Natural killer cell treated with Interleukin-12 subunit alpha and Interleukin-12 subunit beta and Interleukin-15 and Interleukin-18, amount 100 ng/mL, for 72 hours (primary cell): ENCODE measurements around the gene MDFI. TPM values are rescaled to one million over a fixed set of nuclear protein-coding genes. Genes with fewer than 3 reads are reported as not detected.
A peak's percentile ranks its signal among the peaks of the same experiment; 100 is the strongest.

ENCODE experiments used
- ATAC-seq, 2 donors: fragments of 150-1000 bp; cut with Tn5 transposase in 1 of 2; sonication (Bioruptor Pico), chemical (Tn5 transposase) in 1 of 2; 2 replicates each; pipeline ENCODE4 v1.10.0; 2021
- DNase-seq: peaks from one replicate; pipeline ENCODE4 v3.0.0; 2022; ENCODE audit warnings: low spot score
- H3K27ac Mint-ChIP-seq, 2 donors: 1 replicate in 1 of 2; 2 replicates in 1 of 2; pipeline ENCODE4 v1.8.0; 2022; ENCODE audit warnings: mixed read lengths in 2 of 2, mild to moderate bottlenecking in 1 of 2, moderate library complexity in 1 of 2
- H3K27me3 Mint-ChIP-seq, 2 donors: 1 replicate in 1 of 2; 2 replicates in 1 of 2; pipeline ENCODE4 v1.8.0; 2022; ENCODE audit warnings: mixed read lengths in 2 of 2
- H3K36me3 Mint-ChIP-seq: one replicate; pipeline ENCODE4 v1.8.0; 2022; ENCODE audit warnings: mixed read lengths
- H3K4me1 Mint-ChIP-seq, 2 donors: 1 replicate in 1 of 2; 2 replicates in 1 of 2; pipeline ENCODE4 v1.8.0; 2022; ENCODE audit warnings: low read depth in 2 of 2, mixed read lengths in 2 of 2, mild to moderate bottlenecking in 1 of 2
- H3K4me3 Mint-ChIP-seq: one replicate; pipeline ENCODE4 v1.8.0; 2022; ENCODE audit warnings: mixed read lengths
- H3K9me3 Mint-ChIP-seq: 2 replicates; pipeline ENCODE4 v1.8.0; 2022; ENCODE audit warnings: mixed read lengths
- total RNA-seq, 2 donors: library from RNA; stranded (reverse); gene quantifications; one replicate each; pipeline ENCODE4 v1.2.3, GENCODE V29; 2022

Gene MDFI
- total RNA-seq, 2 donors from 2014 or later: not detected

DNA sequence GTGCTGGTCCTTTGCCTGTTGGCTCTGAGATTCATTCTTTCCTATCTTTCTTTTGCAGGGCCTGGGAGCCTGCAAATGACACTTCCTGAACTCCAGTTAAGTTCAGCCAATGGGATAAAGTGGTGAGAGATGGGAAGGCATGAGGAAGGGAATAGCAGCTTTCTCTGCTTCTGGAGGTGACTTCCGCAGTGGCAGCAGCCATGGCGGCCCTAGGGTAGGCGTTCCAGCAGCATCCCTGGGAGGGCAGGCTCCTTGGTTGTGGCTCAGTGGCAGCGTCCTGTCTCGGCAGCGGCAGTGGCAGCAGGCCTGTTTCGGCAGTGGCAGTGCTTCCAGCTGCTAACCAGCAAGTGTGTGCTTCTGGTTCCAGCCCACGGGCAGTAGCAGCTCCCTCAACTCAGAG lies 7.3 kb upstream of the MDFI start:
- Mint-ChIP-seq H3K36me3 (no peaks in the 10 kb centered on the region), H3K9me3 (no peaks in the 10 kb centered on the region), H3K4me3 (no peak overlapping the region), H3K27me3 (peaks cover 8 to 20% of the 10 kb centered on the region in 2 donors), H3K4me1 (peaks cover under 1 to 9% of the 10 kb centered on the region in 2 donors), H3K27ac (no peak overlapping the region)
- DNase-seq: no peak
- no peak for ATAC-seq

DNA sequence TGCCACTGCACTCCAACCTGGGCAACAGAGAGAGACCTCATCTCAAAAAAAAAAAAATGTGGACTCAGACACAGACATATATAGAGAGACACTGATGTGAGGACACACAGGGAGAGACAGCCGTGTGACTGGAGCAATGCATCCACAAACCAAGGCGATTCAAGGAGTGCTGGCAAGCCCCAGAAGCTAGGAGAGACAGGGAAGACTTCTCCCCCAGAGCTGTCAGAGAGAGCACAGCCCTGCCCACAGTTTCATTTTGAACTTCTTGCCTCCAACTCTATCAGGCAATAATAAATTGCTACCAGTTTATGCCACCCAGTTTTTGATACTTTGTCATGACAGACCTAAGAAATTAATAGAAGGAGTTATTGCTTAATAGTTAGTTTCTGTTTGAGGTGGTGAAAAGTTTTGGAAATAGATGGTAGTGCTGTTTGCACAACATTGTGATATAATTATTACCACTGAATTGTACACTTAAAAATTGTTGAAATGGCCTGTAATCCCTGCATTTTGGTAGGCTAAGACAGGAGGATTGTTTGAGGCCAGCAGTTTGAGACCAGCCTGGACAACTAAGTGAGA lies 5.1 kb upstream of the MDFI start:
- peaks cover 21 to 26% of the 10 kb centered on the region in 2 donors for H3K27me3 Mint-ChIP-seq
- no peak overlapping the region for H3K27ac Mint-ChIP-seq
- ATAC-seq: no peak
- H3K36me3 Mint-ChIP-seq: no peaks in the 10 kb centered on the region
- no peak overlapping the region for H3K4me3 Mint-ChIP-seq
- H3K9me3 Mint-ChIP-seq: no peaks in the 10 kb centered on the region
- DNase-seq: no peak
- H3K4me1 Mint-ChIP-seq: peaks cover 0 to 13% of the 10 kb centered on the region in 2 donors

DNA sequence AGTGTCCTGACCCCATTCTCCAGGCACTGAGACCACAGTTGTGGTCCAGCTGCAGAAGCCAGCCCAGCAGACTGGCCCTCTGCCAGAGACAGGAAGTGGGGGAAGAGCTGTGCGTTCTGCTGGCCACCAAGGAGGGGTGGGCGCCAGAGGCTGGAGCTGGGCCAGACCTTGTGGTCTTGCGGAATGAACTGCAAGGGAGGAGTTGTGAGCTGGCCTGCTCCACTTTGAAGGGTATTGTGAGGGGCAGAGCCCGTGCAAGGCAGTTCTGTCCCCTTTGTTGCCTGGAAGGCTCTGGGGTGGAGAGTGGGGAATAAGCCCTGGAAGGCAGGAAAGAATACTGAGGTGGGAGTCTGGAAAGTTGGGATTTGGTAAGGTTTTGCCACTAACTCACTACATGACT lies 3.6 kb upstream of the MDFI start:
- Mint-ChIP-seq H3K4me1 (peaks cover 0 to 13% of the 10 kb centered on the region in 2 donors), H3K36me3 (no peaks in the 10 kb centered on the region), H3K4me3 (no peak overlapping the region), H3K9me3 (no peaks in the 10 kb centered on the region), H3K27ac (no peak overlapping the region), H3K27me3 (peaks cover 28 to 32% of the 10 kb centered on the region in 2 donors)
- no peak for ATAC-seq
- DNase-seq: no peak

DNA sequence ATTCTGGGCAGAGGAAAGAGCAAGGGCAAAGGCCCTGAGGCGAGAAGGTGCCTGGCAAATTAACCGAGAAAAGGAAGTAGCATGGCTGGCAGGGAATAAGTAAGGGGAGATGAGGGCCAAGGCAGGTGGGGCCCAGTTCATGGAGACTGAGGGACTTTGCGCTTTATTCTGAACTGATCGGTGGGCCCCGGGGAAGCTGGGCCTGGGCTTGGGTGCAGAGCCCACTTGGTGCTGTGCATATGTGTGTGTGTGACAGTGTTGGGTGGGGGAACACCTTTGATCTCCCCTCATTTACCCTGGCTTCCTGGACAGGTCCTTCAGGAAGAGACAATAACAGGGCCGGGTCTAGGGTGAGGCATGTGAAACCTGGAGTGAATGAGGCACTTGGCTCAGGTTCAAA lies 2.9 kb upstream of the MDFI start:
- no peak for ATAC-seq
- H3K4me1 Mint-ChIP-seq: peaks cover 0 to 13% of the 10 kb centered on the region in 2 donors
- DNase-seq: no peak
- no peak overlapping the region for H3K4me3 Mint-ChIP-seq
- no peaks in the 10 kb centered on the region for H3K36me3 Mint-ChIP-seq
- peaks cover 34 to 38% of the 10 kb centered on the region in 2 donors for H3K27me3 Mint-ChIP-seq
- H3K27ac Mint-ChIP-seq: no peak overlapping the region
- no peaks in the 10 kb centered on the region for H3K9me3 Mint-ChIP-seq

DNA sequence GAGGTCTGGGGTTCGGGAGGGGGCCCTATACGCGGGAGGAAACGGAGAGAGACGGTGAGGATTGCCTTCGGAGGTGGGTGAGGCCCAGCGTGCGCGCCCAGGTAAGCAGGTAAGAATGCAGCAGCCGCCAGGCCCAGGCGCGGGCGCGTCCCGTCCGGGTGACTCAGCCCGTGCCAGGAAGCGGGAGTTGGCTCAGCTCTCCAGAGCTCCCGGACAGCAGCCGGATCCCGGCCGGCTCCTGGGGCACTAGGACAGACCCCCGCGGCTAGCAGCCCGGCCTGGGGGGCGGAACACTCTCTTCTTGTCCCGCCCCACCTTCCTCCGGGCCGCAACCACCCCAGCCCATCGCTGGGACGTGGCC lies 1.5 kb upstream of the MDFI start:
- Mint-ChIP-seq H3K4me1 (peaks cover 0 to 13% of the 10 kb centered on the region in 2 donors), H3K27me3 (peaks cover 35 to 44% of the 10 kb centered on the region in 2 donors)
- no peak for ATAC-seq

DNA sequence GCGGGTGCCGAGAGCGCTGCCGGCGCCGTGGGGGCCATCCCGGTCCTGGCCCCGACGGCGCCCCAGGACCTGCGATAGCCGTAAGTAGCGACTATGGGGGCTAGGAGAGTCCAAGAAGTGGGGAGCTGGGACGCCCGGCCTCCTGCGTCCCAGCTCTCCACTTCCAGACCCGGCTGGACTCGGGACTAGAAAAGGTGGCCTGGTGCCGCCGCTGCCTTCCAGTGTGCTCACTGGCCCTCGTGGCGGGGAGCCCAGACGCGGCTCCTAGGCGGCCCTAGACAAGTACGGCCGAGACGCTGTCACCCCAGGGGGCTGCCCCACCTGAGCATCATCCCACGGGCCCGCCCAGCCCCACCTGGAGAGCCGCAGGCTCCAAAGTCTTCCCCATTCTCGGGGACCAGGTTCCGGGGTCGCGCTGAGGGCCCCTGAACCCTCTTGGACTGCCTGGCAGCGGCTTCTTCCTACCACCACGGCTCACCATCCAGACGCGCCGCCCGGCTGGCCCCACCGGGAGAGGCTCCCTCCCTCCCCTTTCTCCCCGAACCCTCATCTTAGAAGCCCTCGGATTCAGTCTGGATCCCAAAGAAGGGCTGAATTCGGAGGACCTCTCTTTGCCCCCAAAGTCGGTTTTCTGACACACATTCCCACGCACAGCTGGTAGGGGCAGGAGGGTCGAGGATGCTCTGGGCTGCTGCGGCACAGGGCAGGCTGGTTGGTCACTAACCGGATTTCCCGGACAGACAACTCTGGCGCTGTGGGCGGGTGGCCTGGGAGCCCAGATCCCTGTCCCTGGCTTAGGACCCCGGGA lies 870 bp upstream of the MDFI start:
- ATAC-seq (no peak), DNase-seq (no peak)
- H3K27me3 Mint-ChIP-seq: peaks cover 32 to 46% of the 10 kb centered on the region in 2 donors
- H3K9me3 Mint-ChIP-seq: no peaks in the 10 kb centered on the region
- no peaks in the 10 kb centered on the region for H3K36me3 Mint-ChIP-seq
- H3K4me1 Mint-ChIP-seq: peaks cover 0 to 13% of the 10 kb centered on the region in 2 donors
- H3K27ac Mint-ChIP-seq: no peak overlapping the region
- peak overlapping the region; percentile 41 for H3K4me3 Mint-ChIP-seq

More for the DNA sequence above, 1.5 kb upstream of the MDFI start:
- no peaks in the 10 kb centered on the region for H3K36me3 Mint-ChIP-seq
- no peak overlapping the region for H3K4me3 Mint-ChIP-seq
- no peaks in the 10 kb centered on the region for H3K9me3 Mint-ChIP-seq
- no peak overlapping the region for H3K27ac Mint-ChIP-seq
- no peak for DNase-seq

DNA sequence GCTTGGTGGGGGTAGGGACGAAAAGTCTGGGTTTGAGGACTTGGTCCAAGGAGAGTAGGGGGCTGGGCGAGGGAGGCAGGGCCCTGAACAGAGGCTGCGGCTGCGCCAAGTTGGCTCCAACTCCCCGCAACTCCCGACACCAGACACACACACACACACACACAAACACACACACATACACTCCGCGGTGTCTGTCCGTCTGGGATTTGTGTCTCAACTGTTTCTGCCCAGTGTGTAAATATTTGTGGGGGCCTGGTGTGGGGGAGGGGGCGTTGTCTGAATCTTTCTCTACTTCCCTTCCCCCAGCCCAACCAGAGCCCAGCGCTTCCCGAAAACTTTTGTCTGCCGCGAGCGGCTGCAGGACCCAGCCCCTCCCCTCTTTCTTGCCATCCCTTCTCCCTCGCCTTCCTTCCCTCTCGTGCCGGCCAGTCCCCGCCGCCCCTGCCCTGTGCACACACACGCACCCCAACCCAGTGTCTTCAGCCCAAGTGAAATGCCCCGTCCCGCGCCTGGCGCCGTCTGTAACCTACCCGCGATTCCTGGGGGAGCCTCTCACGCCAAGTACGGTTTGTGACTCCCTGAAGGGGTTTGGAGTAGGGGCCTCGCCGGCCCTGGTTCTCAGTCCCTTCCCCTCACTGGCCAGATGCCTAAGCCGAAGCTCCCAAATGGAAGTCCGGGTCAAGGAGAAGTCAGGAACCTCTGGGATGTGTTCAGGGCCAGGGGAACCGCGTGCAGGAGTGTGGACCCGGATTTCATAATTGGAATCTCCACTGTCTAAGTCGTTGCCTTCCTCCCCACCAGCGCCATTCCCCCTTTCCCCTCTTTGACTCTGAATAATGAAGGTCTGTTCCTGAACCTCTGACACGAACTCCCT lies 904 bp downstream of the MDFI start:
- peaks cover 35 to 56% of the 10 kb centered on the region in 2 donors for H3K27me3 Mint-ChIP-seq
- H3K36me3 Mint-ChIP-seq: no peaks in the 10 kb centered on the region
- H3K27ac Mint-ChIP-seq: no peak overlapping the region
- DNase-seq: no peak
- ATAC-seq: no peak
- H3K4me3 Mint-ChIP-seq: no peak overlapping the region
- H3K4me1 Mint-ChIP-seq: peaks cover 0 to 11% of the 10 kb centered on the region in 2 donors
- no peaks in the 10 kb centered on the region for H3K9me3 Mint-ChIP-seq

DNA sequence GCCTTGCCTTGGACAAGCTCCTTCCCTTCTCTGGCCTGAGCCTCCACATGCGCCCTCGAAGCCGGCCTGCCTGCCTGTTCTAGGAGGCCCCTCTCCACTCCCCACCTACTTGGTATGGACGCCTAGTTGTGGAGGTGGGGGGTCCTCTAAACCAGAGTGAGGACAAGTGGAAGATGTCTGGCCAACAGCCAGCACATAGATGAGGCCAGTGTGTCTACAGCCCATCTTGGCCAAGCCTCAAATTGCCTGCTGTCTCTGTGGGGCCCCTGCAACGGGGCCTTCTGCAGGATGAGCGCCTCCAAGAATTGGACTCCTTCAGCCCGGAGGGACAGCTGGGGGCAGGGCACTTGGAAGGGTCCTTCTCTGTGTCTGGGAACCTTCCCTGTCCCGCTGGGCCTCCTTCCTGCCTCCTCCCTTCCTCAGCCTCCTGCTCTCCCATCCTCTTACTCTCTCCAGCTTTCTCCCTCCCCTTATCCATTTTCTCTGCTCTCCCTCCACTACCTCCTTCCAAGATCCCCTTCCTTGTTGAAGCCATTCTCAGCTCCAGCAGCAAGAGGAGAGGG lies 1.6 kb downstream of the MDFI start:
- no peak for ATAC-seq
- H3K27me3 Mint-ChIP-seq: peaks cover 35 to 59% of the 10 kb centered on the region in 2 donors
- H3K4me3 Mint-ChIP-seq: no peak overlapping the region

DNA sequence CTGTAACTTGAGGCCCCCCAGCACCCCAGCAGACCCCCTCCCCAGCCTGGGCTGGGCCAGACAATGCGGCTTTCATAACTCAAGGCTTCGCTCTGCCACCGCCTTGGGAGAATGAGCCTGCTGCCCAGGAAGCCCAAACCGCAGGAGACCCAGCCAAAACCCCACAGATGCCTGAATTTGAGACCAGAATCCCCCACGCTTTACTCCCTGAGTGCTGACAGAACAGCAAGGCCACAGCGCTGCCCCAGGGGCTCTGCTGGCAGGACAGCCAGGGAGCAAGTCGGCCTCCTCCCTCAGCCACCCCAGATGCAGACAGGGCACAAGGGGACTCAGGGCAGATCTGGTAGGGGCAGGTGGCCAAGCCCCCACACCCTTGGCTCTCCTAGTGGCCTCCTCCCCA lies 2.2 kb downstream of the MDFI start:
- no peaks in the 10 kb centered on the region for H3K9me3 Mint-ChIP-seq
- H3K4me1 Mint-ChIP-seq: peaks cover 0 to 3% of the 10 kb centered on the region in 2 donors
- ATAC-seq (no peak), DNase-seq (no peak)
- H3K36me3 Mint-ChIP-seq: no peaks in the 10 kb centered on the region
- no peak overlapping the region for H3K27ac Mint-ChIP-seq
- peaks cover 33 to 59% of the 10 kb centered on the region in 2 donors for H3K27me3 Mint-ChIP-seq
- H3K4me3 Mint-ChIP-seq: no peak overlapping the region

More for the DNA sequence above, 1.6 kb downstream of the MDFI start:
- Mint-ChIP-seq H3K36me3 (no peaks in the 10 kb centered on the region), H3K9me3 (no peaks in the 10 kb centered on the region), H3K4me1 (peaks cover 0 to 6% of the 10 kb centered on the region in 2 donors), H3K27ac (no peak overlapping the region)
- DNase-seq: no peak

DNA sequence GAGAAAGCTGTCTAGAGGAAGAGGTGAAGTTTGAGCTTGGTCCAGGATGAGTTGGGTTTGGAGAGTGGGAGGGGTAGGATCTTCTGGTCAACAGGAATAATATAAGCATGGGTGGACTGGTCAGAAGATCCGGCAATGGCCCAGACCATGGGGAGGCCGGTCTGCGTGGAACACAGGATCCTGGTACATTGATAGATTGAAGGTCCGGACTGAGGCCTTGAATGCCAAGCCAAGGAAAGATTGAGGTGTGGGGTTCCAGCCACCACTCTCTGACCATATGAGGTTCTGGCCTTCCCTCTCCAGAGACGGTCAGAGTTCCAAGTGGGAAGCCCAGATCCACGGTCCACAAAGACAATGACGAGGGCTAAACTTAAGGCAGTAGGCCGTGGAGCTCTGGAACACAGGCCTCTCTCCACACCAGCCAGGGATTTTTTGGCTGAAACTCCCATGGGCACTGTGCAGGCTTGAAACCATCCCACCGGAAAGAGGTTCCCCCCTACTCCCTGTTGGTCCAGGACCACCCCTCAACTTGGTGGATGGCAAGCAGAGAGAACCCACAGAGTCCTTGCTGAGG lies 3.2 kb downstream of the MDFI start:
- ATAC-seq: no peak
- H3K36me3 Mint-ChIP-seq: no peaks in the 10 kb centered on the region

DNA sequence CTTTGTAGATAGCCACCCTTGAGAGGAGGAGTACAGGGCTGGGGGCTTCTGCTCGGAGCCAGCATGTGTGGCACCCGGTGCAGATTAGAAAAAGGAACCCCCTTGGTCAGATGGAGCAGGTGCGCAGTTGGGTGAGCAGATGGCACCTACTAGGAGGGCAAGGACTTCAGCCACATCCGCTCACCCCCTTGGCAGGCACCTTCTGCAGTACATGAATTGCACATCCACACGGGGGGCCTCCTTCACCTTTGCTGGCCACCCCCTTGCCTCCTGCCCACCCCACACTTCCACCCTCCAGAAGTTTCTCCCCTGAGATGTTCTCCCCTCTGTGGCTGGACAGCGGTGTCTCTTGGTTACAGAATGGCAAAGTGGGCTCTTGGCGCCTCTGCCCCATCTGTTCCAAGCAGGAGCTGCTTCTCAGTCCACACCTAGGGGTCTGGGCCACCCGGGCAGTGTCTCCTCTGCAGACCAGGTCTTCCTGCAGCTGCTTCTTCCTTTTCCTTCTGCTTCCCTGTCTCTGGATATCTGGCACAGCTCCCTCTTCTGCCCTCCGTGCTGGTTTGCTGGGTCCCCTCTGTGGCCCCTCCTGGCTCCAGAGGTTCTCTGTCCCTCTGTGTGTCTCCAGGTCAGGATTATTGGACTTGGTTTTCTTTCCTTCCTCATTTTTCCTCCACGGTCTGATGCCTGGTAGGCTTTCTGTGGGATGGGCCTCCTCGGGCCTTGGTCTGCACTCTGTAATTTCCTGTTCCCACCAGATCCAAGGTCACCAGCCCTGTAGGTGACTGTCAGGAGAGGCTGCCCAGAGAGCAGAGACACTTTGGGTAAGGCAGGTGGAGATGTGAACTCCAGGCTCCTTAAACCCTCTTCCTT lies 4.1 kb downstream of the MDFI start:
- H3K4me3 Mint-ChIP-seq: no peak overlapping the region
- no peaks in the 10 kb centered on the region for H3K36me3 Mint-ChIP-seq
- H3K9me3 Mint-ChIP-seq: no peaks in the 10 kb centered on the region

More for the DNA sequence above, 3.2 kb downstream of the MDFI start:
- Mint-ChIP-seq H3K4me1 (peaks cover 0 to 3% of the 10 kb centered on the region in 2 donors), H3K27me3 (peaks cover 36 to 58% of the 10 kb centered on the region in 2 donors), H3K27ac (no peak overlapping the region), H3K4me3 (no peak overlapping the region), H3K9me3 (no peaks in the 10 kb centered on the region)
- DNase-seq: no peak

DNA sequence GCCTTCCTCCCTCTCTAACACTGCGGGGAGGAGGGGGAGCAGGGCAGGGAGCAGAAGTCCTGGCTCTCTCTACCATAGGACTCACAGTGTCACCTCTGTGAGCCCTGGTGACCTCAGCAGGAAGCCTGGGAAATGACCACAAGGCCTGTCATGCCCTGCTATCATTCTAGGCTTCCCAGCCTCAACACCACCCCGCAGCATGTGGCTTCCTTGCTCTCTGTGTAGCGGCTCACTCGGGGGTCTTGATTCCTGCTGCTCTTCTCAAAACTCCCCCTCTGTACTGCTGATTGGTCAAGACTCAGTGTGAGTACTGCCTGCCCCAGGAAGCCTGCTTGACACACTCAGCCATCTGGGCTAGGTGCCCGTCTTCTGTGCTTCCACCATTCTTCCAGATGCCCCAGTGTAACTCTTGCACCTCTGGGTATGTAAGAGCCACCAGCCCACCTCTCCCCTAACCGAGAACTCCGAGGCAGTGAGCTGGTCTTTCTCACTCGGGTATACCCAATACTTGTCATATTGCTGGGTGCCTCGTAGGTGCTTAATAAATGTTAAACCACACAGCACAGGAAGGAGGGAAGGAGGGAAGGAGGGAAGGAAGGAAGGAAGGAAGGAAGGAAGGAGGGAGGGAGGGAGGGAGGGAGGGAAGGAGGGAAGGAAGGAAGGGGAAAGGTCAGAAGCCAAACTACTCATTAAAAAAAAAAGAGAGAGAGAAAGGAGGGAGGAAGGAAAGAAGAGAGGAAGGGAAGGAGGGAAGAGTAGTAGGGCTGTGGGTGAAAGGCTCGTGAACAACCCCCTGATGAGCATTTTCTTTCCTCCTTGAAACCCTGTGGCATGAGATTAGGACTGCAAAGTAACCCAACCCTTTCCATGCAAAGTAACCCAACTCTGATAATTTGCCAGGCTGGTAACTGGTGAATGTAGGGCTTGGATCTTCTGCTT lies 5.0 kb downstream of the MDFI start:
- H3K9me3 Mint-ChIP-seq: no peaks in the 10 kb centered on the region
- no peak overlapping the region for H3K4me3 Mint-ChIP-seq
- ATAC-seq: no peak
- H3K4me1 Mint-ChIP-seq: no peaks in the 10 kb centered on the region
- no peak overlapping the region for H3K27ac Mint-ChIP-seq
- no peak for DNase-seq
- H3K36me3 Mint-ChIP-seq: no peaks in the 10 kb centered on the region
- H3K27me3 Mint-ChIP-seq: peaks cover 28 to 49% of the 10 kb centered on the region in 2 donors

More for the DNA sequence above, 4.1 kb downstream of the MDFI start:
- no peak for ATAC-seq
- no peak for DNase-seq
- peaks cover 0 to 3% of the 10 kb centered on the region in 2 donors for H3K4me1 Mint-ChIP-seq
- H3K27me3 Mint-ChIP-seq: peaks cover 33 to 54% of the 10 kb centered on the region in 2 donors
- no peak overlapping the region for H3K27ac Mint-ChIP-seq
